ENCODE data around the gene PIGU.

Gene PIGU

GRCh38 chr20:34549291-34549928 lies 127.5 kb downstream of the PIGU start:
- no peak for DNase-seq

GRCh38 chr20:34547844-34548613 lies 128.9 kb downstream of the PIGU start:
- no peak for DNase-seq

- no peak for DNase-seq
Measured at GRCh38 chr20:34546751-34547181, 130.1 kb downstream of the PIGU start.

GRCh38 chr20:34544109-34544796 lies 132.6 kb downstream of the PIGU start:
- no peak for DNase-seq

GRCh38 chr20:34543463-34544056 lies 133.3 kb downstream of the PIGU start:
- DNase-seq, result no peak

GRCh38 chr20:34542439-34542838 lies 134.5 kb downstream of the PIGU start:
- no peak for DNase-seq

GRCh38 chr20:34541917-34542316 lies 135.0 kb downstream of the PIGU start:
- DNase-seq, result no peak

GRCh38 chr20:34541264-34541901 lies 135.5 kb downstream of the PIGU start:
- no peak for DNase-seq

GRCh38 chr20:34540596-34541263 lies 136.2 kb downstream of the PIGU start:
- no peak for DNase-seq

GRCh38 chr20:34539756-34540155 lies 137.1 kb downstream of the PIGU start:
- no peak for DNase-seq

- no peak for DNase-seq
Measured at GRCh38 chr20:34538671-34539123, 138.2 kb downstream of the PIGU start.

- no peak for DNase-seq
Measured at GRCh38 chr20:34537651-34538050, 139.2 kb downstream of the PIGU start.

- no peak for DNase-seq
Measured at GRCh38 chr20:34536798-34537394, 140.0 kb downstream of the PIGU start.

GRCh38 chr20:34535857-34536256 lies 141.0 kb downstream of the PIGU start:
- DNase-seq, result no peak

GRCh38 chr20:34535301-34535840 lies 141.5 kb downstream of the PIGU start:
- no peak for DNase-seq

GRCh38 chr20:34534391-34535165 lies 142.3 kb downstream of the PIGU start:
- DNase-seq, result no peak

- DNase-seq, result no peak
Measured at GRCh38 chr20:34532756-34533155, 144.1 kb downstream of the PIGU start.

- no peak for DNase-seq
Measured at GRCh38 chr20:34532320-34532719, 144.6 kb downstream of the PIGU start.

- no peak for DNase-seq
Measured at GRCh38 chr20:34531608-34532265, 145.2 kb downstream of the PIGU start.

- no peak for DNase-seq
Measured at GRCh38 chr20:34530342-34530741, 146.6 kb downstream of the PIGU start.

Data from amniotic stem cell (primary cell).